ENCODE measurements around the gene RTEL1.

The RTEL1 gene

GRCh38 chr20:63743210-63743970 is 85.3 kb downstream of the RTEL1 start:
- no peak for DNase-seq

GRCh38 chr20:63744158-63744557 is 86.0 kb downstream of the RTEL1 start:
- no peak for DNase-seq

- no peak for DNase-seq
These were observed 86.7 kb downstream of the RTEL1 start for GRCh38 chr20:63744574-63745423.

GRCh38 chr20:63745424-63745805 is 87.3 kb downstream of the RTEL1 start:
- DNase-seq = no peak
